ENCODE measurements around the gene DIPK1B. TPM values are rescaled to one million over a fixed set of nuclear protein-coding genes. Genes with fewer than 3 reads are reported as not detected.

The DIPK1B gene
- total RNA-seq, 1 donor from 2014 or later: 52.9 TPM

- Mint-ChIP-seq H3K36me3 (ENCODE audit: insufficient read depth) (no peaks in the 10 kb centered on the region), H3K27me3 (peaks cover under 1% of the 10 kb centered on the region), H3K4me1 (ENCODE audit: low read depth) (peaks cover 6% of the 10 kb centered on the region), H3K4me3 (ENCODE audit: low read depth) (no peak overlapping the region), H3K27ac (no peak overlapping the region), H3K9me3 (ENCODE audit: low read depth) (no peaks in the 10 kb centered on the region)
- TF ChIP-seq CTCF (IDR thresholded peaks at IDR 0.05; ENCODE audit: unreplicated experiment): no peak
- no peak for DNase-seq (ENCODE audit: low spot score, unreplicated experiment)
These were observed 29.1 kb upstream of the DIPK1B start for GRCh38 chr9:136683173-136683745.

DNA sequence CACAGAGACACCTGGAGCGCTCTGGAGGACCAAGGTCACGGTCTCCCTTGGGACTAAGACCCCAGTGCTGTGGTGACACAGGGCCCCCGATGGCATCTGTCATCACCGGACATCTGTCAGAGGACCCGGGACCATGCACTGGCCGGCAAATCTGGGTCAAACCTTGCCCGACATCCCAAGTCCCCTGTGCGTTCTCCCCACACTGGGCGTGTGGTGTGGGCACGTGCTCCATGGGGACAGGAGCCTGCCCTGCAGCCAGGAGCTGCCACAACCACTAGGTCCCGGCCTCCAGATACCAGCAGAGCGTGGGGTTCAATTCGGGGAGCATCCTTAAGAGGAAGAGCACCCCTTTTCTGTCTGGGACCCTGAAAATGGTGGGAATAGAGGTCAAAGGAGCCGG is 28.6 kb upstream of the DIPK1B start:
- Mint-ChIP-seq H3K4me3 (ENCODE audit: low read depth) (no peak overlapping the region), H3K4me1 (ENCODE audit: low read depth) (peaks cover 6% of the 10 kb centered on the region), H3K36me3 (ENCODE audit: insufficient read depth) (no peaks in the 10 kb centered on the region), H3K27ac (no peak overlapping the region), H3K9me3 (ENCODE audit: low read depth) (no peaks in the 10 kb centered on the region), H3K27me3 (peaks cover 3% of the 10 kb centered on the region)
- TF ChIP-seq CTCF (IDR thresholded peaks at IDR 0.05; ENCODE audit: unreplicated experiment): no peak
- no peak for DNase-seq (ENCODE audit: low spot score, unreplicated experiment)

- no peak for TF ChIP-seq CTCF (IDR thresholded peaks at IDR 0.05; ENCODE audit: unreplicated experiment)
- no peaks in the 10 kb centered on the region for H3K9me3 Mint-ChIP-seq (ENCODE audit: low read depth)
- peaks cover 6% of the 10 kb centered on the region for H3K4me1 Mint-ChIP-seq (ENCODE audit: low read depth)
- DNase-seq (ENCODE audit: low spot score, unreplicated experiment): no peak
- no peak overlapping the region for H3K4me3 Mint-ChIP-seq (ENCODE audit: low read depth)
- H3K36me3 Mint-ChIP-seq (ENCODE audit: insufficient read depth): no peaks in the 10 kb centered on the region
- peaks cover 7% of the 10 kb centered on the region for H3K27me3 Mint-ChIP-seq
- H3K27ac Mint-ChIP-seq: no peak overlapping the region
These were observed 28.0 kb upstream of the DIPK1B start for GRCh38 chr9:136684339-136684738.

GRCh38 chr9:136684799-136685198 is 27.6 kb upstream of the DIPK1B start:
- no peak for TF ChIP-seq CTCF (IDR thresholded peaks at IDR 0.05; ENCODE audit: unreplicated experiment)
- Mint-ChIP-seq H3K4me3 (ENCODE audit: low read depth) (no peak overlapping the region), H3K4me1 (ENCODE audit: low read depth) (peaks cover 6% of the 10 kb centered on the region), H3K36me3 (ENCODE audit: insufficient read depth) (no peaks in the 10 kb centered on the region), H3K27ac (no peak overlapping the region), H3K9me3 (ENCODE audit: low read depth) (no peaks in the 10 kb centered on the region), H3K27me3 (peaks cover 7% of the 10 kb centered on the region)
- DNase-seq (ENCODE audit: low spot score, unreplicated experiment): no peak

DNA sequence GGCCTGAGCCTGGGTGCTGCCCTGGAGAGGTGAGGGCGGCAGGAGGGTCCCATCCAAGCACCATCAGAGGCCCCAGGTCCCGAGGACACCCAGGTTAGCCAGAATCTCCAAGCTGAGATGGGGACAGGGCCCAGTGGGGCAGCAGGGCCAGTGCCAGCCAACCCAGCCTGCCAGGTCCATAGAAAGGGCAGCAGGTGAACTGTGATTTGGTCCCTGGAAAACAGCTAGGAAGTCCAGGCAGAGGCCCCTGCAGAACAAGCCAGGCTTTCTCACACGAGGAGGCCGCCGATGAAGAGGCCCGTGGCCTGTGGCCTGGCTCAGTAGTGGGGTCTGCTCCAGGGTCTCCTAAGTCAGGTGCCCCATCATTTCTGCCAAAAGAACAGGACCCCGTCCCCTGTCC is 27.2 kb upstream of the DIPK1B start:
- Mint-ChIP-seq H3K27ac (no peak overlapping the region), H3K4me1 (ENCODE audit: low read depth) (peaks cover 6% of the 10 kb centered on the region), H3K27me3 (peaks cover 10% of the 10 kb centered on the region), H3K9me3 (ENCODE audit: low read depth) (no peaks in the 10 kb centered on the region), H3K4me3 (ENCODE audit: low read depth) (no peak overlapping the region), H3K36me3 (ENCODE audit: insufficient read depth) (no peaks in the 10 kb centered on the region)
- TF ChIP-seq CTCF (IDR thresholded peaks at IDR 0.05; ENCODE audit: unreplicated experiment): no peak
- DNase-seq (ENCODE audit: low spot score, unreplicated experiment): no peak

Measured in progenitor cell of endocrine pancreas (in vitro differentiated cells).